Fibroblast of mammary gland (primary cell): Measurements from ENCODE around the gene OSBPL3.

Experiments used
- DNase-seq: peaks from one replicate; pipeline ENCODE4 v3.0.0-alpha.2; 2010; ENCODE audit warnings: low read depth
- H3K4me3 ChIP-seq: 2 replicates; pipeline ENCODE4 v1.5.1; 2011; ENCODE audit warnings: low read depth, mild to moderate bottlenecking, low read length, moderate library complexity; ENCODE audit not compliant: control insufficient read depth
- CTCF ChIP-seq: conservative IDR thresholded peaks from 2 replicates; pipeline ENCODE4 v1.5.1; 2011; ENCODE audit warnings: low read depth, low read length, inconsistent platforms; ENCODE audit not compliant: control insufficient read depth, insufficient read depth

Gene OSBPL3

GRCh38 chr7:24898691-24899090, 81.3 kb downstream of the OSBPL3 start:
- H3K4me3 ChIP-seq, result no peak overlapping the region
- TF ChIP-seq CTCF, result no peak
- DNase-seq, result peak; percentile 59

GRCh38 chr7:24896031-24896501, 83.9 kb downstream of the OSBPL3 start:
- no peak overlapping the region for H3K4me3 ChIP-seq
- TF ChIP-seq CTCF, result no peak
- no peak for DNase-seq

GRCh38 chr7:24894429-24895221, 85.4 kb downstream of the OSBPL3 start:
- TF ChIP-seq CTCF, result peak; percentile 32
- DNase-seq, result no peak
- no peak overlapping the region for H3K4me3 ChIP-seq

GRCh38 chr7:24891311-24891735, 88.7 kb downstream of the OSBPL3 start:
- no peak overlapping the region for H3K4me3 ChIP-seq
- no peak for TF ChIP-seq CTCF
- DNase-seq, result no peak

GRCh38 chr7:24889611-24890010, 90.4 kb downstream of the OSBPL3 start:
- TF ChIP-seq CTCF, result no peak
- DNase-seq, result no peak
- no peak overlapping the region for H3K4me3 ChIP-seq

- TF ChIP-seq CTCF, result no peak
- no peak for DNase-seq
- H3K4me3 ChIP-seq, result no peak overlapping the region
These were observed 91.3 kb downstream of the OSBPL3 start for GRCh38 chr7:24888653-24889052.
